A673 (cell line): ENCODE results near the gene UPF1. TPM values are rescaled to one million over a fixed set of nuclear protein-coding genes. Genes with fewer than 3 reads are reported as not detected.

Experiments used
- BruUV-seq: library from RNA; stranded (reverse); fragments of 400-500 nt; replicated peaks from 2 replicates; lab custom pipeline; 2021; lab: Mats Ljungman, UMichigan
- CTCF ChIA-PET: fragments of 300-600 bp; sonication (Branson Sonifier 250); formaldehyde crosslinking; loops from one replicate; lab custom pipeline; 2022; ENCODE audit warnings: antibody characterized with exemption; lab: Charles Lee
- POLR2A ChIA-PET: fragments of 300-600 bp; sonication (Branson Sonifier 250); formaldehyde crosslinking; loops from one replicate; lab custom pipeline; 2022; ENCODE audit warnings: antibody characterized with exemption; ENCODE audit not compliant: low non-redundant PET; lab: Charles Lee
- DNase-seq: peaks from one replicate; pipeline ENCODE4 v3.0.0-alpha.2; 2015; ENCODE audit warnings: low spot score
- H3K27ac ChIP-seq: fragments of 200-600 bp; sonication (generic); 2 replicates; pipeline ENCODE4 v1.5.1; 2016; ENCODE audit warnings: mixed run types, low read depth, mild to moderate bottlenecking, mixed read lengths, antibody characterized with exemption, low read length; ENCODE audit not compliant: poor library complexity, severe bottlenecking
- H3K27me3 ChIP-seq: fragments of 200-600 bp; sonication (generic); replicated peaks from 2 replicates; pipeline ENCODE4 v1.6.1; 2017; ENCODE audit warnings: mixed run types, low read depth, mild to moderate bottlenecking, mixed read lengths, antibody characterized with exemption, low read length; ENCODE audit not compliant: insufficient read depth, poor library complexity
- H3K36me3 ChIP-seq: fragments of 200-600 bp; sonication (generic); 2 replicates; pipeline ENCODE4 v1.6.1; 2016; ENCODE audit warnings: mixed run types, mild to moderate bottlenecking, mixed read lengths, antibody characterized with exemption, low read length; ENCODE audit not compliant: insufficient read depth, poor library complexity, severe bottlenecking
- H3K4me1 ChIP-seq: fragments of 200-600 bp; sonication (generic); 2 replicates; pipeline ENCODE4 v1.6.1; 2017; ENCODE audit warnings: mixed run types, mild to moderate bottlenecking, mixed read lengths, antibody characterized with exemption, low read length; ENCODE audit not compliant: insufficient read depth, poor library complexity, severe bottlenecking
- H3K4me3 ChIP-seq: fragments of 200-600 bp; sonication (generic); 2 replicates; pipeline ENCODE4 v1.5.1; 2016; ENCODE audit warnings: low read depth, mixed run types, mild to moderate bottlenecking, mixed read lengths, low read length; ENCODE audit not compliant: poor library complexity, severe bottlenecking
- H3K9me3 ChIP-seq: fragments of 200-600 bp; sonication (generic); 2 replicates; pipeline ENCODE4 v1.6.1; 2016; ENCODE audit warnings: mixed run types, low read depth, mild to moderate bottlenecking, mixed read lengths, antibody characterized with exemption, low read length; ENCODE audit not compliant: poor library complexity, severe bottlenecking
- EZH2 ChIP-seq: fragments of 200-600 bp; sonication (generic); IDR thresholded peaks from 2 replicates; pipeline ENCODE4 v1.6.1; 2017; ENCODE audit warnings: borderline replicate concordance, low read depth, mild to moderate bottlenecking, mixed read lengths, antibody characterized with exemption, low read length; ENCODE audit not compliant: poor library complexity, severe bottlenecking
- intact Hi-C: fragments of 100-400 bp; cut with micrococcal nuclease; formaldehyde crosslinking; loops from one replicate; pipeline ENCODE4 v1.10.0; 2022; ENCODE audit not compliant: unreplicated experiment
- total RNA-seq: library from RNA; stranded (reverse); gene quantifications from 2 replicates; pipeline ENCODE4 v1.2.3, GENCODE V29; 2021
- TF ChIP-seq, protein P1 (sequence below): fragments of 300-800, 200-600 bp; sonication (generic); conservative IDR thresholded peaks from 2 replicates; pipeline ENCODE4 v1.5.1; 2017; ENCODE audit warnings: low read depth, mild to moderate bottlenecking, antibody characterized with exemption, low read length, moderate library complexity, mixed read lengths

The UPF1 gene
- total RNA-seq, 1 experiment from 2014 or later, result 83.8 TPM

DNA sequence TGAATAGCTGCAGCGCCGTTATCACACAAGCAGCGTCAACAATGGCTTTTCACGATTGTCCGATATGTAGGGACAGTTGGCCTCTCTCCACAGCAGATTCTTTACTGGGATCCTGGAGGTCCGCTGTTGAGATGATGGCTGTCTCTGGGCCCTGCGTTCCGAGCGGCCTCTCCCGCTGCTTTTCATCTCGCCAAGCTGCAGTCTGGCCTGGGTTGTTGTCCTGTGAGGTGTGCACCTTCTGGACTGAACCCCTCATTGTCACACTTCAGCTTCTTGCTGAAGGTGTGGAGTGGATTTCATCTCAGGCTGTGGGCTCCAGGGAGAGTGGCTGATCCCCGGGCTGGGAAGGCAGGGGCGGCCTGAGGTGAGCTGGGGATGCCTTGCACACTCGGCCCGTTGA lies 9.6 kb downstream of the UPF1 start:
- intact Hi-C loops, result no loop called here
- CTCF ChIA-PET, result no interaction called here
- no peak overlapping the region for H3K27ac ChIP-seq
- H3K27me3 ChIP-seq, result no peaks in the 10 kb centered on the region
- peaks cover 6% of the 10 kb centered on the region for H3K4me1 ChIP-seq
- no TSS peak for BruUV-seq
- POLR2A ChIA-PET, result no interaction called here
- peaks cover 6% of the 10 kb centered on the region for H3K36me3 ChIP-seq
- TF ChIP-seq, protein P1, sequence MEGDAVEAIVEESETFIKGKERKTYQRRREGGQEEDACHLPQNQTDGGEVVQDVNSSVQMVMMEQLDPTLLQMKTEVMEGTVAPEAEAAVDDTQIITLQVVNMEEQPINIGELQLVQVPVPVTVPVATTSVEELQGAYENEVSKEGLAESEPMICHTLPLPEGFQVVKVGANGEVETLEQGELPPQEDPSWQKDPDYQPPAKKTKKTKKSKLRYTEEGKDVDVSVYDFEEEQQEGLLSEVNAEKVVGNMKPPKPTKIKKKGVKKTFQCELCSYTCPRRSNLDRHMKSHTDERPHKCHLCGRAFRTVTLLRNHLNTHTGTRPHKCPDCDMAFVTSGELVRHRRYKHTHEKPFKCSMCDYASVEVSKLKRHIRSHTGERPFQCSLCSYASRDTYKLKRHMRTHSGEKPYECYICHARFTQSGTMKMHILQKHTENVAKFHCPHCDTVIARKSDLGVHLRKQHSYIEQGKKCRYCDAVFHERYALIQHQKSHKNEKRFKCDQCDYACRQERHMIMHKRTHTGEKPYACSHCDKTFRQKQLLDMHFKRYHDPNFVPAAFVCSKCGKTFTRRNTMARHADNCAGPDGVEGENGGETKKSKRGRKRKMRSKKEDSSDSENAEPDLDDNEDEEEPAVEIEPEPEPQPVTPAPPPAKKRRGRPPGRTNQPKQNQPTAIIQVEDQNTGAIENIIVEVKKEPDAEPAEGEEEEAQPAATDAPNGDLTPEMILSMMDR, result no peak
- TF ChIP-seq EZH2, result no peak
- no peak overlapping the region for H3K4me3 ChIP-seq
- no peaks in the 10 kb centered on the region for H3K9me3 ChIP-seq
- DNase-seq, result no peak

GRCh38 chr19:18842166-18842565 lies 10.4 kb downstream of the UPF1 start:
- no peaks in the 10 kb centered on the region for H3K27me3 ChIP-seq
- H3K9me3 ChIP-seq, result no peaks in the 10 kb centered on the region
- ChIA-PET POLR2A (no interaction called here), CTCF (no interaction called here)
- H3K4me1 ChIP-seq, result peaks cover 8% of the 10 kb centered on the region
- no TSS peak for BruUV-seq
- no peak overlapping the region for H3K4me3 ChIP-seq
- TF ChIP-seq, protein P1, result no peak
- TF ChIP-seq EZH2, result no peak
- no peak overlapping the region for H3K27ac ChIP-seq
- intact Hi-C loops, result no loop called here
- H3K36me3 ChIP-seq, result peaks cover 6% of the 10 kb centered on the region
- no peak for DNase-seq

- Histone ChIP-seq H3K4me3 (no peak overlapping the region), H3K36me3 (peaks cover 8% of the 10 kb centered on the region), H3K27me3 (no peaks in the 10 kb centered on the region), H3K4me1 (peaks cover 25% of the 10 kb centered on the region), H3K27ac (no peak overlapping the region), H3K9me3 (no peaks in the 10 kb centered on the region)
- intact Hi-C loops, result no loop called here
- no TSS peak for BruUV-seq
- TF ChIP-seq EZH2, result no peak
- TF ChIP-seq, protein P1, result no peak
- ChIA-PET POLR2A (interaction anchor here (0.7 kb wide), 1 partner anchor 408 kb away, joined by 9 read pairs; no protein-coding TSS in a partner anchor), CTCF (interaction anchor here (0.7 kb wide), 1 partner anchor 59 kb away, joined by 3 read pairs; no protein-coding TSS in a partner anchor)
- DNase-seq, result no peak
Observed at GRCh38 chr19:18843960-18844359, 12.2 kb downstream of the UPF1 start.
